ENCODE results near the gene MN1. TPM values are rescaled to one million over a fixed set of nuclear protein-coding genes. Genes with fewer than 3 reads are reported as not detected.

Gene MN1
- total RNA-seq, 1 donor from 2014 or later: 64.2 TPM

Other genes with a start within 250 kb of the MN1 start
- 39.3 TPM for gene PITPNB, start 117.5 kb upstream of the MN1 start, total RNA-seq

Data from temporal lobe (tissue), 1 donor.